A172 (cell line): ENCODE measurements around the gene NACC2. TPM values are rescaled to one million over a fixed set of nuclear protein-coding genes. Genes with fewer than 3 reads are reported as not detected.
A peak's percentile ranks its signal among the peaks of the same experiment; 100 is the strongest.

Experiments used
- DNase-seq: peaks from one replicate; pipeline ENCODE4 v3.0.0-alpha.2; 2015; ENCODE audit warnings: low spot score
- total RNA-seq: library from RNA; depleted of rRNA; stranded (reverse); fragments of >200 nt; shearing (Covaris generic); gene quantifications from 2 replicates; pipeline ENCODE4 v1.2.3, GENCODE V29; 2014

The NACC2 gene
- total RNA-seq, 1 experiment from 2014 or later = 41.6 TPM

GRCh38 chr9:136057236-136058081 is 37.6 kb downstream of the NACC2 start:
- DNase-seq = no peak

DNA sequence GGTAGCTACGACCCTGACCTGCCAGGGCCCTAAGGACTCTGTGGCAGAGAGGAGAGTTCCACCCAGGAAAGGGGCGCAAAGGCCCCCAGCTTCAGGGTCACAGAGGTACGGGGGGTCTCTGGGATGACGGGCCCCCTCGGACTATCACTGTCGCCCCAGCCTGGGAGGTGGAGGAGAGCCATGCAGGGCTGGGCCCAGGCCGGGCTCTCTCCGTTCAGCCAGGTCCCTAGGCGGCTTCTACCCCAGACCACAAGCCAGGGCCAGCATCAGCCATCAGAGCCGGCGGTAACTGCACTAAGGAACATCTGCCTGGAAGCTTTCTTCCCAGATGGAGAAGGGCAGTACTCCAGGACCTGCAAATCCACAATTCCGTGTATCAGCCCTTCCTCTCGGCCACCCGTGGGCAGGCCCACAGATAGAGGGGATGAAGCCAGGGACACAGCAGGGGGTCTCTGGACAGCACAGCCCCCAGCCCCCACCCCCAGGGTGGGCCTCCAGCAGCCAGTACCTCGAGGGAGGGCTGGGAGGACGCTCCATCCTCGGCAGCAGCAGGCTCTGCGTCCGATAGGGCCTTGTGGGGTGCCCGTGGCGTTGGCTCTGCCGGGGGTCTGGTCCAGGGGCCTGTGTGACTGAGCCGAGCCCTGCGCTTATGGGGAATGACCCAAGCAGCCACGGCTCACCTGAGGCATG is 38.4 kb downstream of the NACC2 start:
- no peak for DNase-seq

GRCh38 chr9:136055715-136056545 is 39.2 kb downstream of the NACC2 start:
- no peak for DNase-seq

DNA sequence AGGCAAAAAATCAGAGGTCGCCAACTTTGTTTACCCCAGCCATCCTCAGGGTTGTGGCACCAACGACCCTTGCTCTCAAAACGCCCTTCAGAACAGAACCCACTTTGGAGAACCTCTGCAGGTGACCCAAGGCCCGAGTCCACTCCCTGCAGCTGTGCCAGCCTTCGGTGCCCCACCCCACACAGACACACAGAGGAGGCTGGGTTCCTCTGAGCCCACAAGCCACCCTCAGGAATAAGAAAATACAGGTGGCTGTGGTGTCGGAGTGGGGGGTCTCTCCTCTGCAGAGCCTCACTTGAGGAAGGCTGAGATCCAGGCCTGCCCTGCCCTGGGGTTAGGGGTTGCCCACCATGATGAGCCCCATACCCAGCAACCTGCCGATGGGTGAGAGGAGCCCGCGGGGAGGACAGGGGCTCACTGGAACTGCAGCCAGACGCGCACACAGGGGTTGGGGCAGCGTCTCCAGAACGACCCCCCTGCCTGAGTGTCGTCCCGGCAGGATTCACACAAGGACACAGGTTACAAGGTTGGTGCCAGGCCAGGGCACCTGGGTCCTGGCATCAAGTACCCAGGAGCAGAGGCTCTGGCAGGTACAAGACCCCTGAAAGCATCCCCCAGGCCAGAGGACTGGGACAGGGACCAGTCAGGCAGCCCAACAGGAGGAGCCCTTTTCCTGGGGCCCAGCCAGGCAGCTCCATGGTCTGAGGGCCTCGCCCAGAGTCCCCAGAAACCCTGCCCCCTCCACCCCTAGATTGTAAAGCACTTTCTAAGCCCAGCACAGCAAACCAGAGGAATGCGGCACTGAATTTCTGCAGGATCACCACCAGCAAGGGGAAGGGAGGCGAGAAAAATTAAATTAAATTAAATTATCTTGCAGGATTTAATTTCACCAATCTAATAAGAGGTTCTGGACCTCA is 40.0 kb downstream of the NACC2 start:
- no peak for DNase-seq

GRCh38 chr9:136054146-136054545 is 40.9 kb downstream of the NACC2 start:
- DNase-seq = no peak

DNA sequence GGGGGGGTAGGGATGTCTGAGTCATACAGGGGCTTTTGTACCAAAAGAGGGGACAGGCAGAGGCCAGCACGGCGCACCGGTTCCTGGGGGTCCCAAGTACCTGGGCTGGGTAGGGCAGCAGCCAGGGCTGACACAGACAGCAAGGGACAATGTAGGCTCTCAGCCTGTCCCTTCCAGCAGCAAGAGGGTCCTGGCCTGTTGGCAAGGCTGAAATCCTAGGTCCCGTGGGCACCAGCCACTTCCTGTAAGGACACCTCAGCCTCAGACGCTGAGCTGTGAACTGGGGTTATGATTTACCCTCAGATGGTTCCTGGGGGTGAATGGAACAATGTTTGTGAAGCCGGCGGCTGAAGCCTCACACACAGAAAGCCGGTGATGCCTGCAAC is 41.3 kb downstream of the NACC2 start:
- DNase-seq = peak; percentile 22

DNA sequence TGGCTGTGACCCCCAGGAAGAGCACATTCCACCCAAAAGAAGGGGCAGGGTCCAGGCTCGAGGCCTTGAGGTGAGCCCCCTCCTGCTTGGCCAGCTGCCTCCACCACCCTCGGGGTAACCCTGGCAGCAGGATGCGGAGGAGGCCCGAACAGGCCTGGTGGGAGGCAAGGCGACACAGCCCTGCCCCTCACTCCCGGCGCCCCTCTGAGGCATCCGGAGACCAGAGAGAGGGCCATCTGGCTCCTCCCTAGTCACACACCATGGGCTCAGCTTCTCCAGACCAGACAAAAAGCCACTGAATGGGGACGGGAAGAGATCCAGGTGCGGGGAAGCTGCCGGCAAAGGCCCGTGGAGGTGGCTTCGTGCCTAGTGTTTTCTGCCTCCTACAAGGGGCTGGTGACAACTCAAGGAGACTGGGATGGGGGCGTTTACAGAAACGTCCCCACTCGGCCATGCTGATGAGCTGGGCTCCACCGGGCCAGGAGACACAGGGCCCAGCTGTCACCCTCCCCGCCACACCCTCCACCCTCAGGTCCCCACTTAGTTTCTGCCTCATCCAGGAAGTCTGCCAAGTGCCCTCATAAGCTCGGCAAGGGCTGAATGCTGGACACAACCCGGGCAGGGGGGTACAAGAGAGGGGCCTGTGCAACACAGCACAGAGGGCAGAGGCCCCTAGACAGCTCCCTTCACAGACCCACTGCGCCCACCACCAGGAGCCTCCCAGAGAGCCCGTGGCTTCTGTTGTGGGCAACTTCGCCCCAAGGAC is 41.9 kb downstream of the NACC2 start:
- peak; percentile 57 for DNase-seq

DNA sequence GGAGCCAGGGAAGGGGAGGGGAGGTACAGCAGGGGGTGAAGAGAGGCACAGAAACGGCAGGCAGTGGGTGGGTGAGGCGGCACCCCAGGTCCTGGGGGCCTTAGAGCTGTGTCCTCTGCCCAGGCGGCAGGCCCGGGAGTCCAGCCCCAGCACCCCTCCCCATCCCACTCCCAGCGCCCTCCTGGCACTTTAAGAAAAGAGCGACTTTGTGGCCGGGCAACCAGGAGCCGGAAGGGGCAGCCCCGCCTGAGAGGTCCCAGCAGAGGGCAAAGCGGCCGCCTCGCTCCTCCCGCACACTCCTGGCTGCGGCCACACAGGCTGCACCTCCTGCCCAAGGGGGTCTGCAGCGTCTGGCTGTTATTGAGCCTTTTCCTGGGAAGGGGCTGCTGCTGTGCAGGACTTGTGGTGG is 42.6 kb downstream of the NACC2 start:
- DNase-seq = peak; percentile 85

DNA sequence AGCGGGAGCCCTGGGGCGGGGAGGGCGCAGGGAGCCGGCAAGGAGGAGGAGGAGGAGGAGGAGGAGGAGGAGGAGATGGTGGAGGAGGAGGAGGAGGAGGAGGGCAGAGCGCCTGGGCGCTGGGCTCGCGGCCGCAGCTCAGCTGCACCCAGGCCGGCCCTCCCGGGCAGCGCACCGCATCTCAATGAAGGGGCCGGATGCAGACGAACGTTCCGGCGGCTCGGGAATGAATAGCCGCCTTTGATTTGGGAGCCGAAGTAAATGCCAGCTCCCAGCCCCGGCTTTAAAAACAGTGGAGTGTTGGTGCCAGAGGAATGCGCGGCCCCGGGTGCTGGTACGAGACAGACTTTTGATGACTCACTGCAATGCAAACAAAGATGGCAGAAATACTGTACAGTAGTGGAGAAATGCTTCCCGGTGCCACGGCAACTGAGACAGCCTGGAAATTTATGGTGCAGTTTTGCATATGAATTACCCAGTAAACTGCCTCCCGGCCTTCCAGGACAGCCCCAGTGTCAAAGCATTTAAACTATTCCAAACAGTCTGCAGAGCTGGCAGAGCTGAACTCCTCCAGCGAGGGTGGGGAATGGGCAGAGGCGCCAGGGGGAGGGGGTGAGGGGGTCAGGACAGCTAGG is 43.1 kb downstream of the NACC2 start:
- peak; percentile 100 for DNase-seq

DNA sequence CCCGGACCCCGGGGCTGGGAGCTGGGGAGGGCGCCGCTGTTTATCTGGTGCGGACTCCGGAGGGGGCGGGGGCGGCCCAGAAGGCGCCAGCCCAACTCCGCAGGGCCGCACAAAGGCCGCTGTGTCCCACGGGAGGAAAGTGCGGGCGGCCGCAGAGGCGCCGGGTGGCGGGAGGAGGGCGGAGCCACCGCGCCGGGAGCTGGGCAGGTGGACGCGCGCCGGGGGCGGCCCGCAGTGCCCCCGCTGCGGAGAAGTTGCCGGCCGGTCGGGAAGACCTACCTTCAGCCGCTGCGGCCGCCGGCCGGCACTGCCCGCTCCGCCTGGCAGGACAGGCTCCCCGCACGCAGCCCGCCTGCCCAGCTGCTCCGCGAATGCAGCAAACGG is 43.6 kb downstream of the NACC2 start:
- peak; percentile 19 for DNase-seq

- no peak for DNase-seq
Measured at GRCh38 chr9:136050701-136051452, 44.2 kb downstream of the NACC2 start.

DNA sequence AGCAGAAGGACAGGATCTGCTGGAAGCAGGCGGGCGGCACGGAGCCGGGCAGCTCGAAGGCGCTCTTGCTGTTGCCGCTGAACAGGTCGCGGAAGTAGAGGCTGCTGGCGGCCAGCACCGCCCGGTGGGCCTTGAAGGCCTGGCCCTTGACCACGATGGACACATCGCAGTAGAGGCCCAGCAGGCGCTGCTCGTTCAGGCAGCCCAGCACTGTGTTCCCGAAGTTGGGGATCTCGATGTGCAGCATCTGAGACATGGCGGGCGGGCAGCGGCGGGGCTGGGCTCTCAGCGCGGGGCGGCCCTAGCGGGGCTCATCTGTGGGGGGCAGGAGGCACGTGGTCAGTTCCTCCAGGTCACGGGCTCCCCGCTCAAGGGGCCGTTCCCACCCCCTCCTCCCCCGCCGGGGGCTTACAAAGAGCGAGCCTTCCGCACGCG is 44.8 kb downstream of the NACC2 start:
- no peak for DNase-seq

DNA sequence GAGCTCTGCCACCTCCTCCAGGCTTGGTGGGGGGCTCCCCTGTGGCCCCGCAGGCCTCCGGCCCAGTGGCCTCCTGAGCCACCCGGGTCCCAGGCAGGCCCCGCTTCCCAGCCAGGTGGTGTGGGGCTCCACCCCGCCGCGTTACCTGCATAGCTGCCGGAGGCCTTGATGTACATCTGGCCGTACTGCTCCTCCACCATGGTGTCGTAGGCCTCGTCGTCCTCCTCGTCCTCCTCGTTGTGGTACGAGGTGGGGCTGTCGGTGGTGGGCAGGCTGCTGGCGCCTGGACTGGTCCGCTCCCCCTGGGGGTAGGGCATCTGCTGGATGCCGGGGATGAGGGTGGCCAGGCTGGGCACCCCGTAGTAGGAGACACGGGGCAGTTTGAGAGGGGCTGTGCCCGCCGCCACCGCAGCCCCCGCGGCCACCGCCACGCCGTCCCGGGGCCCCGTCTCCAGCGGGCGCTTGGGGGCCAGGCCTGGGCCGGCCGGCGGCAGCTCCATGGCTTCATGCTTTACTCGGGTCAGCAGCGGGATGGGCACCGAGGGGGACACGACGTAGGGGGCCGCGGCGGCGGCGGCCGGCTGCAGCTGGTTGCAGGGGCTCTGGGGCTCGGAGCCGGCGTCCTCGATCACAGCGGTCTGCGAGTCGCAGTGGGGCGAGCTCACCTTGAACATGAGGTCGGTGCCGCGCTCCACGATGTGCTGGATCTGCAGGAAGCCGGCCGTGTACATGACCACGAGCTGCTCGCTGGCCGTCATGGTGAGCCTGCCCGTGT is 45.4 kb downstream of the NACC2 start:
- DNase-seq = no peak

GRCh38 chr9:136048560-136049411 is 46.3 kb downstream of the NACC2 start:
- no peak for DNase-seq

- DNase-seq = no peak
Measured at GRCh38 chr9:136047775-136048559, 47.1 kb downstream of the NACC2 start.

- DNase-seq = no peak
Measured at GRCh38 chr9:136047076-136047774, 47.9 kb downstream of the NACC2 start.
